DMS79 treated with DMSO at 0.1 percent for 48 hours (cell line): ENCODE data around the gene CDC14A.
"Not testable (repeated sequence)": the region's sequence is repeated elsewhere in the genome, so short reads cannot be mapped to it uniquely, and the experiment has no call there.

Source experiments
- DNase-seq: peaks from one replicate; lab custom pipeline; 2025; lab: John Stamatoyannopoulos, UW

Gene CDC14A

GRCh38 chr1:100362821-100363466 lies 10.6 kb downstream of the CDC14A start:
- DNase-seq, result no peak

- no peak for DNase-seq
These were observed 11.5 kb downstream of the CDC14A start for GRCh38 chr1:100363831-100364230.

- DNase-seq, result no peak
These were observed 12.4 kb downstream of the CDC14A start for GRCh38 chr1:100364697-100365096.

- no peak for DNase-seq
These were observed 13.9 kb downstream of the CDC14A start for GRCh38 chr1:100366209-100366525.

GRCh38 chr1:100369339-100369738 lies 17.0 kb downstream of the CDC14A start:
- not testable (repeated sequence) for DNase-seq

- DNase-seq, result not testable (repeated sequence)
These were observed 21.6 kb downstream of the CDC14A start for GRCh38 chr1:100373953-100374352.

- DNase-seq, result not testable (repeated sequence)
These were observed 24.6 kb downstream of the CDC14A start for GRCh38 chr1:100376890-100377289.

- DNase-seq, result no peak
These were observed 25.5 kb downstream of the CDC14A start for GRCh38 chr1:100377590-100378361.

GRCh38 chr1:100378956-100379355 lies 26.6 kb downstream of the CDC14A start:
- no peak for DNase-seq

GRCh38 chr1:100380635-100381034 lies 28.3 kb downstream of the CDC14A start:
- DNase-seq, result no peak

GRCh38 chr1:100382657-100383056 lies 30.4 kb downstream of the CDC14A start:
- no peak for DNase-seq

- peak; percentile 62 for DNase-seq
These were observed 31.6 kb downstream of the CDC14A start for GRCh38 chr1:100383743-100384405.

GRCh38 chr1:100387209-100387608 lies 34.9 kb downstream of the CDC14A start:
- no peak for DNase-seq

GRCh38 chr1:100387657-100388350 lies 35.5 kb downstream of the CDC14A start:
- no peak for DNase-seq

GRCh38 chr1:100390531-100390930 lies 38.2 kb downstream of the CDC14A start:
- no peak for DNase-seq

GRCh38 chr1:100391675-100392074 lies 39.4 kb downstream of the CDC14A start:
- DNase-seq, result no peak

GRCh38 chr1:100392756-100393155 lies 40.5 kb downstream of the CDC14A start:
- no peak for DNase-seq

GRCh38 chr1:100394285-100394684 lies 42.0 kb downstream of the CDC14A start:
- no peak for DNase-seq

GRCh38 chr1:100395913-100396312 lies 43.6 kb downstream of the CDC14A start:
- DNase-seq, result no peak

GRCh38 chr1:100396651-100397050 lies 44.3 kb downstream of the CDC14A start:
- no peak for DNase-seq

GRCh38 chr1:100397681-100398080 lies 45.4 kb downstream of the CDC14A start:
- DNase-seq, result no peak

- DNase-seq, result no peak
These were observed 46.3 kb downstream of the CDC14A start for GRCh38 chr1:100398648-100399047.

- no peak for DNase-seq
These were observed 48.1 kb downstream of the CDC14A start for GRCh38 chr1:100400404-100400803.
